HG03378 (cell line): ENCODE results near the gene ACSM5.
"Not testable (repeated sequence)": the region's sequence is repeated elsewhere in the genome, so short reads cannot be mapped to it uniquely, and the experiment has no call there.

Experiments
- ATAC-seq: cut with Tn5 transposase; IDR thresholded peaks from one replicate; pipeline ENCODE4 v1.9.1; 2021; ENCODE audit warnings: mild to moderate bottlenecking, moderate library complexity; ENCODE audit not compliant: unreplicated experiment

ACSM5 gene

GRCh38 chr16:20398603-20399002 is 10.7 kb upstream of the ACSM5 start:
- no peak for ATAC-seq

- no peak for ATAC-seq
Observed at GRCh38 chr16:20399185-20399584, 10.1 kb upstream of the ACSM5 start.

DNA sequence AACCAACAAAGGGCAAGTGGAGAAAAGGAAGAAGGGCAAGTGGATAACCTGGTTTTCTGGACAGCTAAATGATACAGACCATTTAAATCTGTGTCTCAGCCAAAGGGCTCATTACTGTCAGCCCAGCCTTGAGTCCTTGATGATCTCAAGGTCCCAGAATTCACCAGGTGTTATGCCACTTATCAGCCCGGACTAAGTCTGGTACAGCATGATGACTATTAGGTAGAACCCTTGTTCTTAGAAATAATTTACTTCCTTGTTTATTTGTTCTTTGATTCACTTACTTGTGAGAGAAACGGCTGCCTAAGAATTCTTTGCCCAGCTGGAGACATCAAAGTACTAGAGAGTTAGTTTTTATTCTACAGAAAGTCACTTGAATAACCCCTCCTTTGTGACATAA is 8.3 kb upstream of the ACSM5 start:
- no peak for ATAC-seq

DNA sequence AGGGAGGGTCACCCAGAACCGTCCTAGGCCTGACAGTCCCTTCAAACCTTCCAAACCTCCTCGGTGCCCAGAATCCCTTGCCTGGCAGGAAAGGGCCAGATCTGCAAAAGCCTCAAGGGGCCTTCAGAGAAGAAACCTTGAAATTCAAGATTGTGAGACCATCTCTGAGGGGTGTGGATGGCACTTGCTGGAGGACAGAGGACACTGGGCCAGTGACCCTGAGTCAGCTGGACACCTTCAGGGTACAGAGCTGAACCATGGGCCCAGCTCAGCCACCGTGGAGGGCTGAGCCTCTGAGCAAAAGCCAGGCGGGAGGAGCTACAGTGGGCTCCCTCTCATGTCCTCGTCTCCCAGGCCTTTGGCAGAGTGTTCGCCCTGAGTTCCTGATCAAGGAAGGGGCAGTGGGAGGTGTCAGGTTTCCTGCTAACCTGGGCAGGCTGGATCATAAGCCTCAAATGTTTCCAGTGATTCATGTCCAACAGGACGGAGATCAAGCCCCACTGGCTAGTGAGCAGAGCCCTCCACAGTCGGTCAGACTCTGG is 7.8 kb upstream of the ACSM5 start:
- no peak for ATAC-seq

DNA sequence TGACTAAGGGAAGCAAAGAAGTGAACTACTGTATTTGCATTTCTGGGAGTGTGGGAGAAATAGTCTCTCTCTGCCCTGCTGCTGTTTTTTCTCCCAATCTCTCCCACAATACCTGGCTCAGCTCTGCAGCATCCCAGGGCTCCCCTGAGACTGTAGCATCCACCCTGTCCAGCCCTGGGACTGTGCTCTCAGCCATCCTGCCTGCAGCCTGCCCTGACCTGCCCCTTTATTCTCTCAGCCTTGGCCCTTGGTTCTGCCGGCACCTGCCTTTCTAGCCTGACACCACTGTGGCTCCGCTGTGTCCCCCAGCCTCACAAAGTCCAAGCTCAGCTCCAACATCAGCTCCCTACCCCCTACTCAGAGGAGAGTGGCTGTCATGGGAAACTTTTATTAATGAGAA is 6.7 kb upstream of the ACSM5 start:
- ATAC-seq, result no peak

- no peak for ATAC-seq
Observed at GRCh38 chr16:20404637-20405036, 4.7 kb upstream of the ACSM5 start, which contains the start of gene PDILT. TSS of gene PDILT (minus strand) at chr16:20404737. CDS start at chr16:20399300, 5,437 bp downstream.

DNA sequence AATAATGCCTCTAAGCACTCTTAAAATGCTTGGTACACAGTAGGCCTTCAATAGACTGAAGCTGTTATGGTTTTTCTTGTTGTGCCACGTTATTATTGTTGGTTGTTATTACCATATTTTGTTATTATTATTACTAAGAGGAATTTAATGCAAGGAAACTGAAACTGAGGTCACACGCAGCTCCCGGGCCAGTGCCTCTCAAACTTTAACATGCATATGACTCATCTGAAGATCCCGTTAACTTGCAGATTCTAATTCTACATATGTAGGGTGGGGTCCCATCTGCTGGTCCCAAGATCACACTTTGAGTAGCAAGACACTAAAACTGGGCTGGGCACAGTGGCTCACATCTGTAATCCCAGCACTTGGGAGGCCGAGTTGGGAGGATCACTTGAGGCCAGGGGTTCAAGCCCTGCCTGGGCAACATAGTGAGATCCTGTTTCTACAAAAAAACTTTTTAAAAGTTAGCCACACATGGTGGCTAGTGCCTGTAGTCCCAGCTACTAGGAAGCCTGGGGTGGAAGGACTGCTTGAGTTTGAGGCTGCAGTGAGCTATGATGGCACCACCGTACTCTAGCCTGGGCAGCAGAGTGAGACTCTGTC is 888 bp downstream of the ACSM5 start:
- no peak for ATAC-seq

DNA sequence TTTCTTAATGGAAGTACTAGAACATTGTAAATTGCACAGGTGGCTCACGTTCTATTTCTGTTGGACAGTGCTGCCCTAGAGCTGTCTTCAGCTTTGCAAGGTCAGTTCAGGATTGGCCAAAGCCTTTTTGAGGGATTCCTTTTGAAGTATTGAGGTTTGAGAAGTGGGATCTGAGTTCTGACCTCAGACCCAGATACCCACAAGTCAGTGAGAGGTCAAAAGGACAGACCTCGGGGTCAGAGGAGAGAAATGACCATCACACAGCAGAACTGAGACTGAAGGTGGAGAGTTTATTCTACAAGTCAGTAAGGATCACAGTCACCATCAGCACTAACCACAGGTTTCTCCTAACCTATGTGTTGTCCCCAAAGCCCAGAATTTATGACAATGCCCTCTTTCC is 1.7 kb downstream of the ACSM5 start:
- no peak for ATAC-seq

DNA sequence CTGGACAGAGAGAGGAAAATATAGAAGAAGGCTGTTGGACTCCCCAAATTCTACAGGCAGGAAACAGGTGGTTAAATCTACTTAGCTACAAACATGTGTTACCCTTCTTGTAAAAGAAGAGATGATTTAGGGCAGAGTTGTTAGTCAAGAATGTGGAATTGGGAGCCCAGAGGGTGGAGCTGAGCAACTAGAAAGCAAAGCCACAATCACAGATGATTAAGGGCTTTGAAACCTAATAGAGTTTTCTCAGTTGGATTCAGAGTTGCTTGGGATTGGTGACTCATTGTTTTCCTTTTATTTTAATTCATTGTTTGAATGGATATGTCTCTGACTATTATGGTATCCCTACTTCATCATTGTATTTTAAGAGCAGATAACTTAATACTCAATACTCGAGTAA is 6.2 kb downstream of the ACSM5 start:
- no peak for ATAC-seq

- ATAC-seq, result not testable (repeated sequence)
Observed at GRCh38 chr16:20419093-20419492, 9.8 kb downstream of the ACSM5 start.

GRCh38 chr16:20421748-20422147 is 12.4 kb downstream of the ACSM5 start:
- not testable (repeated sequence) for ATAC-seq

DNA sequence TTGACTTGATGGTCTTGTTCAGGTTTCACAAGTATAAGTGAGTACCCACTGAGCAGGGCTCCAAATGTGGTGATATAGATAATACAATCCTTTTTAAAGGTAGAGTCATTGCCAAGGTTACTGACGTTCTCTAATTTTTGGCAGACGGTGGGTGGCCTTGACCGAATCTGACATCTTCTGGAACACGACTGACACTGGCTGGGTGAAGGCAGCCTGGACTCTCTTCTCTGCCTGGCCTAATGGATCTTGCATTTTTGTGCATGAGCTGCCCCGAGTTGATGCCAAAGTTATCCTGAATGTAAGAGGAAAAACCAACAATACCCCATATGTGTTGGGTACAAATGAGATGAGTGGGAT is 14.4 kb downstream of the ACSM5 start:
- not testable (repeated sequence) for ATAC-seq

GRCh38 chr16:20424129-20424866 is 15.0 kb downstream of the ACSM5 start:
- no peak for ATAC-seq

DNA sequence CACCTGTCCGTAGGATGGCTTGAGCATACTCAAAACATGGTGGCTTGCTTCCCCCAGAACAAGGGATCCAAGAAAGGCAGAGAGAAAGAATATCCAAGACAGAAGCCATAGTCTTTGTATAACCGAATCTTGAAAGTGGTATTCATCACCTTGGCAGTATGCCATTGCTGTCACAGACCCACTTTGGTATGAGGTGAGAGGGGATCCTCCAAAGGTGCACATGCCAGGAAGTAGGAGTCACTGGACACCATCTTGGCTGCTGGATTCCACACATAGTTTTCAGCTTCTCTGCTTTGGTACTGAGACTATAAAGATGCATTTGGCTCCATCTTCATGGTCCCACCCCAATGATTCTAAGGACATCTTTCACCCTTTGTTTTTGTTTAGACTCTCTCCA is 18.1 kb downstream of the ACSM5 start:
- ATAC-seq, result not testable (repeated sequence)

DNA sequence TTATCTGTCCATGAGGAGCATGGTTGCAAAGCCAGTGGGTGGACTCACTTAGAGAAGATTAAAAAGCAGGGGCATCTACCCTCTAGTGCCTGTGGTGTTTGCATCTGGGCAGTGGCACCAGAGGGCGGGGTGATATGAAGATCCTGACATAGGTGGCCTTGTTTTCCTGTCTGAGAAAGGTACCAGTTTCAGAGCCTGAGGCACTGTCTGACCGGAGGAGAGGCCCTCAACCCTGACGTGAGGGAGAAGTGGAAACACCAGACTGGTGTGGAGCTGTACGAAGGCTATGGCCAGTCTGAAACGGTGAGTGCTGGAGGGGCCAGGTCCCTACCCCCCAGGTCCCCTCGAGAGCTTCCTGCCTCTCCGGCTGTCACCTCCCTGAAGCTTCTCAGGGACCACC is 20.2 kb downstream of the ACSM5 start:
- ATAC-seq, result not testable (repeated sequence)

DNA sequence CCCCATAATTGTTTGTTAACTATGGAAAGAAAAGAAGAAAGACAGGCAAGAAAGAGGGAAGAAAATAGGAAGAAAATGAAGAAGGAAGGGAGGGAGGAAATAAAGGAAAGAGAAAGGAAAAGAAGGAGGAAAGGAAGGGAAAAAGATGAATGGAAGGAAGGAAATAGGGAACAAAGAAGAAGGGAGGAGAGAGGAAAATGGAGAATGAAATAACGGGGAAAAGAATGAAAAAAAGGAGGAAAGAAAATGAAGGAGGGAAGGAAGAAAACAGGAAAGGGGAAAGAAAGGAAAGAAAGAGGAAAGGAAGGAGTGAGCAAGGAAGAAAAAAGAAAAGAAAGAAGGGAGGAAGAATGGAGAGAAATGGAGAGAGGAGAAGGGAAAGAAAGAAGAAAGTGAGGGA is 21.1 kb downstream of the ACSM5 start:
- not testable (repeated sequence) for ATAC-seq

- ATAC-seq, result no peak
Observed at GRCh38 chr16:20430948-20431347, 21.6 kb downstream of the ACSM5 start.

GRCh38 chr16:20438950-20439349 is 29.6 kb downstream of the ACSM5 start:
- not testable (repeated sequence) for ATAC-seq

DNA sequence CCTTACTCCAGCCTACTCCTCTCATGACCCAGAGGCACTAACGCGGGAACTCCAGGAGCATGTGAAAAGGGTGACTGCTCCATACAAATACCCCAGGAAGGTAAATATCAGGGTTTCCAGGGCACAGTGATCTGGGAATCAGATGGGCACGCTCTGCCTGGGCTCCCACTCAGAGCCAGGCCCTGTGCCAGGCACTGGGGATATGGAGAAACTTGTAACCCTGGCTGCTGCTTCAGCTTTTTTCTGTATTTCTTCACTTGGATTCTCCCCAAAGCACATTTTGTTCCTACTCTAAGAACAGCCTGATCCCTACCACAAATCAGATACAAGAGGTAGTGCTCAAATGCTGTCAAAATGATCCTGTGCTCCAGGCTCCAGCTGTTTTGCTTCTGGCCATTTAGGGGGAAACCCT is 30.5 kb downstream of the ACSM5 start:
- ATAC-seq, result not testable (repeated sequence)

- not testable (repeated sequence) for ATAC-seq
Observed at GRCh38 chr16:20440731-20441130, 31.4 kb downstream of the ACSM5 start.

GRCh38 chr16:20441191-20441590 is 31.9 kb downstream of the ACSM5 start:
- no peak for ATAC-seq

DNA sequence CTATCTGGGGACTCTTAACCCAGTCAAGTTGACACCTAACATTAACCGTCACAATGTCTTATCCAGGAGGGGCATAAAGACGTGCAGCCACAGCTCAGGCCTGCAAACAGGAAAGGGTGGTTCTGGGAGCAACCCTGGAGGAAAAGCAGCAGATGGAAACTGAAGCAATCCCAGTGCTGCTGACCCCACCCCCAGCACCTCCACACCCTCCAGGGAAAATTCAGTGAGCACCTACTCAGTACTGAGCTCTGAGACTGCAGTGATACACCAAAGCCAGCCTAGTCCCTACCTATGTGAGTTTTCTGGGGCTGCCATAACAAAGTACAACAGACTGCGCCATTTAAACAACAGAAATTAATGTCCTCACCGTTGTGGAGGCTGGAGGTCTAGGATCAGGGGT is 32.5 kb downstream of the ACSM5 start:
- ATAC-seq, result not testable (repeated sequence)
